NCI-H1105 treated with DMSO at 0.1 percent for 48 hours (cell line): ENCODE data around the gene DSCAM.

Source experiments
- DNase-seq: peaks from one replicate; lab custom pipeline; 2025; lab: John Stamatoyannopoulos, UW

DSCAM gene

DNA sequence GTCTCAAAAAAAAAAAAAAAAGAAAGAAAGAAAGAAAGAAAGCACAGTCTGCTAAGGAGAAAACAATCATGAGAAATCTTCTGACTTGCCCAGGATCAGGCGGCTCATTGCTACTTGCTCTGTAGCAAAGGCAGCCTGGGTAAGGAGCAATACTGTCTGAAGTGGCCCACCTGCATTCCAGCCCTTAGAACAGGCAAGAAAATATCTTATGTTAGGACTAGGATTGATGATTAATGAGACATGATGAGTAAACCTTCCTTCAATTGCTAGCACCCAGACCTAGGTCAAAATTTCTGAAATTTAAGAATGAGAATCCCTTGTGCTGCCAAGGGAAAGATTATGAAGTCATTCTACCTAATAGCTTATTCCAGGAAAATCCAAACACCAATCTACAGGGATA, 140.8 kb downstream of the DSCAM start:
- no peak for DNase-seq

DNA sequence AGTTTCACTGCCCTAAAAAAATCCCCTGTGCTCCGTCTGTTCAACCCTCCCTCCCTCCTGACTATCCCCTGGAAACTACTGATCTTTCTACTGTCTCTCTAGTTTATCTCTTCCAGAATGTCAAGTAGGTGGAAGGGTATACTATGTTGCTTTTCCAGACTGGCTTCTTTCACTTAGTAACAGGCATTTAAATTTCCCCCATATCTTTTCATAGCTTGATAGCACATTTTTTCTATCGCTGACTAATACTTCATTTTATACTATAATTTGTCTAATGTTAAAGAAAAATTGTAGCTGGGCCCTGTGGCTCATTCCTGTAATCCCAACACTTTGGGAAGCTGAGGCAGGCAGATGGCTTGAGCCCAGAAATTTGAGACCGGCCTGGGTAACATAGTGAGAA, 142.8 kb downstream of the DSCAM start:
- DNase-seq: no peak

DNA sequence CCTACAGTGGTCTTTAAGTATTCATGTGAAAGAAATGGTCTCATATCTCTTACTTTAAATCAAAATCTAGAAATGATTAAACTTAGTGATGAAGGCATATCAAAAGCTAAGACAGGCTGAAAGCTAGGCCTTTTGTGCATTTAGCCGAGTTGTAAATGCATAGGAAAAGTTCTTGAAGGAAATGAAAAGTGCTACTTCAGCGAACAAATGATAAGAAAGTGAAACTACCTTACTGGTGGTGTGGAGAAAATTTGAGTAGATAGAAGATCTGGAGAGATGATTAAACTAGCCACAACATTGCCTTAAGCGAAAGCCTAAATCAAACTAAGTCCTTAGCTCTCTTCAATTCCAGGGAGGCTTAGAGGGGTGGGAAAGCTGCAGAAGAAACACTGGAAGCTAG, 147.6 kb downstream of the DSCAM start:
- no peak for DNase-seq

DNA sequence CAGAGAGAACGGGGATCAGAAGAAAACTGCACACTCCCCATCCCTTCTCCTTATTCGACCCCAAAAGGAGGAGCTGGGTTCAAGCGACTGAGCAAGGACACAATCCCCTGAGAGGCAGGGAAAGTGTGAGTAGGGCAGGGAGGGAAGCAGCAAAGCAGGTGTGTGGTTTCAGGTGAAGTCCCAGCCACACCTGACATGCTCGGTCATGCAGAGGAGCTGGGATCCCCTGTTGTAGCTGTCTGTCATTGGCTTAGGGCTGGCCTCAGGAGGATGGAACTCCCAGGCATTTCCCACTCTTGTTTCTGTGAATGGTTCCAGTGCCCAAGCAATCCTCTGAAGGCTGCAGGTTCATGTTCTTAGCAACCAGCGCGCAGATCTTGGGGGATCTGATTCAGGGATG, 150.7 kb downstream of the DSCAM start:
- DNase-seq: peak; percentile 16

DNA sequence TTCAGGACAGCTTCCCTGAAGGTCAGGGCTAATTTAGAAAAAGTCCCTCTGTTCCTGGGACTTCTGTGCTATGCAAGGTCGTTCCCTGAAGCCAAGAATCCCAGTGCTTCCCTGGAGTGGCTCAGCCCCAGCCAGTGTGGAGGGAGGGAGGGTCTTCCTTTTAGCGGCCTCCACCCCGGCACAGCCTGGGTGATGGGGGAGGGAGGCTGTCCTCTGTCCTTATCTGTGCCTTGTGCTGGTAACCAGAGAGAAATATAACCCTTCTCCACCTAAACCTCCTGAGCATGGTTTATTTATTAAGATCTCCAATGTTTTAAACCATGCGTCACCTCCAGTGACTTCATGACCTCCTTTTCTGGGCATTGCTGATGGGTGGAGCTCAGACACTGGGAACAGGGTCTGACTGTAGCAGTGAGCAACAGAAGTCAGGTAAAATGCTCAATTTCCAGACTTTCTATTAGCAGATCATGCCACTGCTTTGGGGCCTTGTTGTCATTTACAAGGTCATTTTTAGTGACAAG, 157.1 kb downstream of the DSCAM start:
- DNase-seq: no peak

DNA sequence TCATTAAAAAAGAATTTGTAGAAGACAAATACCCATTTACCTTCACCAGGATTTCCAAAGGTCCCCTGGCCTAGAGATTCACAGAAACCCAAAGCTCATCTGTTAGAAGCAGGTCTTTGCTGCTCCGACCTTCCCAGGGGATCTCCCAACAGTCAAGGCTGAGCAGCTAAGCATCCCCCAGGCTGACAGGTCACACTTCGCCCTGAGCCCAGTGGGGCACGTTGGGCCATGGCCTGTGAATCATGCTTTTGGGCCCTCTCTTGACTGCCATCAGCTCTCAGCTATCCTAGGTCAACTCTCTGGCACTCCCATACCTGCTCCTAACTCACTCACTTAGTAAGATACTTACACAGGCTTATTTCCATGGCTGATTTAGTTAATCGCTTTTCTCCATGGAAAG, 157.7 kb downstream of the DSCAM start:
- no peak for DNase-seq

DNA sequence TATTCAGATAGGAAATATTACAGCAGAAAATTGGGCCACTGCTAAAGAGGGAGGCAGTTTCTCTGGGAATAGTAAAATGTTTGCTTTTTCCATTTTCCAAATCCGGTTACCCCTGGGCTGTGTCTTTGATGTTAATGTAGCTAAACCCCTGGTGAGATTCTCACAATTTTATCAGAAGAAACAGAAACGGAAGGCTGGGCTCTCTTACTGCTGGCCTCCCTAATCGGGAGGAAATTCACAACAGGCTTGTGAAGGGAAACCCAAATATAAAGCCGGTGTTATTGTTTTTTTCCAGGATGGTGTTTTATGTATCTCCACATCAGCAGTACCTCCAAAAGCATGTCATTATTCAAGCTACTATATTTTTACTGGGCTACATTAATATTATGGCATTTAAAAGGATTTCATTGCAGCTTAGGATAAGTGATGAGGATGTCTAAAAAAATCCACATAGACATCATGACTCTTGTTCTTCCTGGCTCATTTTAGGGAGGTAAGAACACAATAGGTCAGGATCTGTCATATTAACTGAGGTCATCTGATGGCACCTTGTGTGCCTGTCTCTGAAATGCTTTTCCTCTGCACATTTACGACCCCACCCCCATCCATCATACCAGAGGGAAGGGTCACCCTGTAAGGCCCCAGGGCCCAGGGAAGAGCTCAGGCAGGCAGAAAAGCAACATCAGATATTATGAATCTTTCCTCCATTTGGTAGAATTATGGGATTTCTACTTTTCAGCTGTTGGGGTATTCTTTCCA, 158.7 kb downstream of the DSCAM start:
- no peak for DNase-seq

DNA sequence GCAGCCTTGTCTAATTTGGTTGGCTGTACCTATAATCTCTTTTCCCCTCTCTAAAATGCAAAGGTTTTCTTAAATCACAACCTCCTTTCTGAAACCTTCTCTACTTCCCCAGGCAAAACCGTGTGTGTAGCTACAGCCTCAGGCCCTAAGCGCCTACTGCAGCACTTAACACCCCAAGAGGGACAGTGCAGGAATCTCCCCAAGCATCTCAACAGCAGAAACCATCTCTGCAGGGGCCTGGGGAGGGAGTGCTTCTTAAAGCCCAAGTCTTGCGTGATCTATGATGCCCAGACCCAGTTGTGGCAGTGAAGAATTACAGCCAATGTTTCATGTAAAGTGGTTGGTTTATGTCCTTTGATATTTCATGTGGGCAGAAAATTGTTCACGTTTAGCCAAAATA, 159.3 kb downstream of the DSCAM start:
- no peak for DNase-seq

DNA sequence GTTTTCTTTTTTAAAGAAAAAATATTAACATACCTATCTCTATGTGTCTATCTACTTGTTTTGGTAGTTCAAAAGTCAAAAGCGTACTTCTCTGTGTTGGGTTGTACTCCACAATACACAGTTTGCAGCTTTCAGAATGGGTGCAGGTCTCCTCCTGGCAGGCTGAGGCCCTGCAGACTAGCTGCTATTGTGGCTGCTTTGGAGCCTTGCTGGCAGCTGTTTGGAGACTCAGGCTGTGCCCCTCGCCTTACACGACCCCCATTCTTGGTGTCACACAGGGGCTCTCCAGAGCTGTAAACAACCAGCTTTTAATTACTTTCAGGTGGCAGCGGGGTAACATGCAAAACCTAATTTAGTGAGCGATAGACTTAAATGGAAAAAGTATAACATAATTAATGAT, 160.4 kb downstream of the DSCAM start:
- no peak for DNase-seq

DNA sequence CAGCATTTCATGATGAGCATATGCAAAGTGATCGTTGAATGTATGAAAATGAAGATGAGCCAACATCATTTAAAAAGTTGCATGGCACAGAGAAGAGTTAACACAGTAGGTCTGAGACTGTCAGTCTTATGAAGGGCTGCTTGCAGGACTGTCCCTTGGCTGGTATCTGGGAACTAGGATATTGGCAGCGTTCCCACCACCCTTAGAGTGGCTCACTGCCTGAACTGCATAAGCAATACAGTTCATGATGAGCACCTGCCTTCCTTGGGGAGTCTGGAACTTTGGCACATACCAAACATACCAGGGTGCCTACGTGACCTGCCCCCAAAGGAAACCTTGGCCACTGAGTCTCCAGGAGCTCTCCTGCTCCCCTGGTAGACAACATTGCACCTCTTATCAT, 161.8 kb downstream of the DSCAM start:
- peak; percentile 54 for DNase-seq

DNA sequence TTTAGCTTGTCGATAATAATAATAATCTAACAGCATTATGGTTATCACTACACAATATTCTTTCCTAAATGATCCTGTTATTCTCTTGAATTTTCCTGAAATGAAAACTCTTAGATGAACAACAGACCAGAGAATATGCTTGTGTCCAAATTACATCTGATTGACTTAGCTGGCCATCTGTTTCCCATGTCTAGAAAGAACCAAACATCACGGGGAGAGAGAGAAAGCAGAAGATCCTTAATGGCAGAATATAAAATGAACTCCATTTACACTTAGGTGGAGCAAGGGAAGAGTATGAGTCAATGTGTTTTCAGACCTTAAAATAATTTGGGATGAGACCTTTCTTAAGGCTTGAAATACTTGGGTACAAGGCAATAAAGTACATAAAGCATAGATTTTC, 162.2 kb downstream of the DSCAM start:
- DNase-seq: no peak

DNA sequence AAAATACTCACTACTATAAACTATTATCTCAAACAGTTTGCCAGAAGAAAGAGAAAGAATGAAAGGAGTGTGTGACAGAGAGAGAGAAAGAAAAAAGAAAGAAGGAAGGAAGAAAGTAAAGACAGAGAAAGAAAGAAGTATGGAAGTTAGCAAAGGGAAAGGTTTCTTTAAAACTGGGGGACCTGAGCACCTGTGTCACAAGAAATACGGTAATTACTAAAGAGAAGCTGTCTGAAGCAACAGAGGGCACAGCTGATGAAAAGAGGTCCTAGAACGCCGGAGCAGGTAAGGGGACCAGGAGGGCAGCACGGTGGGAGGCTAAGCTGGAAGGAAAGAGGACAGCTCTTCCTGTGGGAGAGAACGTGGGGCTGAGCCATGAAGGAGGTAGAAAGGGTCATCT, 163.6 kb downstream of the DSCAM start:
- DNase-seq: no peak

DNA sequence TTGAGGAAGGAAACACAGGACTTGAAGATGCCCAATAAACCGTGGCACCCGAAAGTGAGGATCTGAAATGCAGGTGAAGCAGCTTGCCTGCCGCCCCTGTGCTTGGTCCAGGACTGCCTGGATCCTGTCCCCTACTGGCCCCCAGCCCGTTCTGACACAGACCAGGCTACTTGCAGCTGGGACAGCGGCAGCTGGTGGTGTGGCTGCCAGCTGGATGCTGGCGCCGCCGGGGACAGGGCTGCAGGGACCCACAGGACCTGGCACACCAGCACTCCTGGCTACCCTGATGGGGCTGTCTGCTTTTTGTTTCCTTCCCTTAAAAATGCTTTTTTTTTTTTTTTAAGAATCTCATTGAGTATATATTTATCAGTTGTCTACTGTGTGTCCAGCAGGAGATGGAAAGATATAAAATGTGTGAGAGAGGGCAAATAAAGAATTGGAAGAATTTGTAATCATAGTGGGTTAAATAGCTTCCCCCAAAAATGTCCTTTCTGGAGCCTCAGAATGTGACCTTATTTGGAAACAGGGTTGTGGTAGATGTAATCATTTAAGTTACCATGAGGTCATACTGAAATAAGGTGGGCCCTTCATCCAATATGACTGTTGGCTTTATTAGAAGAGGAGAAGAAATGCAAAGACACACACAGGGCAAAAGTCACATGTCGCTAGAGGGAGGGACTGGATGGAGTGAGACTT, 165.6 kb downstream of the DSCAM start:
- peak; percentile 82 for DNase-seq

DNA sequence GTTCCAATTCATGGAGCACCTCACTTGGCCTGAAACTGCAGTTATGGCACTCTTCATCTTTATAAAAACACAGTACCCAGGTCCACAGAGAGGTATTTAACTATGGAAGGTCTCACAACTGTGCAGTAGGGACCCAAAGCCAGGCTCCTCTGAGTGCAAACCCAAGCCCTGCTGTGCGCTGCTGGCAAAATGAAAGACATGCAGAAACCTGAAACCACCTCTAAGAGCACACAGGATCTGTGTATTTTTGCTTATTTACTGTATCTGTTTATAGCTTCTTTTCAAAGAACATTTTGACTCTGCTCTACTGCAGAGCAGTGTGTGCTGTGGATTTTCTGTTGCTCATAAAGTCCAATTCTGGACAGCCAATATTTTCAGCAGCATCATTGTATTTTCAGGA, 166.6 kb downstream of the DSCAM start:
- DNase-seq: peak; percentile 59

DNA sequence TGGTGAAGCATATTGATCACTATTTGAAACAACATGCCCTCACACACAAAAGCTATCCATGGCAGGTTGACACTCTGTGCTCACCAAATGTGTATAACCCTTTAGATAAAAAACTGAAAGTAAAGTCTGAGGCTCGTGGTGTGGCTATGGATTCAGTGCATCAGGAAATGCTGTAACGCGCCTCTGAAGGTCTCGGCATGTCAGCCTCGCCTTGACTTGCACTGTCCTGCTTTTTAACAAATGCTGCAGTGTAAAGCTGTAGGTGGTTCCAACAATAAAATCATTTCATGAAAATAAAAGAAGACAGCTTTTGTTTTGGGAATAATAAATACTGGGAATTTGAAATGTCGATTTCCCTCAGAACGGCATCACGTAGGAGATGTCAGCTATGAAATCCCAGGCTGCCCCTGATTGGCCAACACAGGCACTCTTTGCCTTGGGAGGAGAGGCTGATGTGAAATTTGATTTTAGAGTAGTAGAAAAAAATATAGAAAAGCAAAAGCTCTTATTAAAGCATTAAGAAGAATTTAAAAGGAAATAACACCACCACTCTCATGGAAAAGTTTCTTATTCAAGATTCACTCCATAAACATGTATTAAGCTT, 168.2 kb downstream of the DSCAM start:
- DNase-seq: no peak

DNA sequence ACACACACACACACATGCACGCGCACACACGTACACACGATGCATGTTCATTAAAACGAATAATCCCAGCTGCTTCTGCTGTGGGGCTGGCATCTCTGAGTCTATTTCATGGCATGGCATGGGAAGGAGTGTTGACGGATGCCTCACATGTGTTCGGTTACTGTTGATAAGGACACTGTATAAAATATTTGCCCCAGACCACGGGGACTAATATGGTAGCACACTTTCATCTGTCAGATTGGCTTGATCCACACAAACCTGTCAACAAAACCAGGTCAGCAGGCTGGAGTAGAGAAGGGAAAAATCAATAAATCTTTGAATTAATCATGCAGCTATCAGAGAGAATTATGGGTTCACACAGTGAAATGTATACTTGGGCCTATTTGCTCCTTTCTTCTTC, 171.9 kb downstream of the DSCAM start:
- no peak for DNase-seq

DNA sequence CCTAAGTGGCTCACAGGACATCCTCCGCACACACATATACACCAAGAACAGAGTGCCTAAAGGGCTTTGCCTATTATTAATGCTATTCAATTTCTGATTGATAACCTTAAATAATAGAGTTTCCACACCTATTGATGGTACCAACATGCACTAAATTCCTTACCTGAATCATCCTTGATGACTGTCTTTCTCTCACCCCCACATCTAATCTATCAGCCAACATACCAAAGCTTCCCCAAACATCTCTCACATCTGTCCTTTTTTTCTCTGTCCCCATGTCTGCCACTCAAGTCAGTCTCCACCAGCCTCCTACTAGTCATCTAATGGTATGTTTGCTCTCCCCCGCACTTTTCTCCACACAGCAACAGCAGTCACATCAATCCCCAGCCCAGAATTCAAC, 174.4 kb downstream of the DSCAM start:
- DNase-seq: no peak

DNA sequence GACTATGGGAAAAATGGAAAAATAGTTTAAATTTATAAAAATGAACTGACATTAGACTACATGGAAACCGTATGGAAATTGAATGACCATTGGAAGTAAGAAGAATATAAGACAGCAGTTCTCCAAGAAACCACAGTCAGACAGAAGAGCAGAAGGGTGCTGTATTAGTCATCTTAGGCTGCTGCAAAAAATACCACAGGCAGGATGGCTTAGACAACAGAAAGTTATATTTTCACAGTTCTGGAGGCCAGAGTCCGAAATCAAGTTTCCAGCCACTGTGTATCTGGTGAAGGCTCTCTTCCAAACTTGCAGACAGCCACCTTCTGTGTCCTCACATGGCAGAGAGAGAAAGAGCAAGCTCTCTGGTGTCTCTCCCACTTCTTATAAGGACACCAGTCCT, 175.2 kb downstream of the DSCAM start:
- no peak for DNase-seq

DNA sequence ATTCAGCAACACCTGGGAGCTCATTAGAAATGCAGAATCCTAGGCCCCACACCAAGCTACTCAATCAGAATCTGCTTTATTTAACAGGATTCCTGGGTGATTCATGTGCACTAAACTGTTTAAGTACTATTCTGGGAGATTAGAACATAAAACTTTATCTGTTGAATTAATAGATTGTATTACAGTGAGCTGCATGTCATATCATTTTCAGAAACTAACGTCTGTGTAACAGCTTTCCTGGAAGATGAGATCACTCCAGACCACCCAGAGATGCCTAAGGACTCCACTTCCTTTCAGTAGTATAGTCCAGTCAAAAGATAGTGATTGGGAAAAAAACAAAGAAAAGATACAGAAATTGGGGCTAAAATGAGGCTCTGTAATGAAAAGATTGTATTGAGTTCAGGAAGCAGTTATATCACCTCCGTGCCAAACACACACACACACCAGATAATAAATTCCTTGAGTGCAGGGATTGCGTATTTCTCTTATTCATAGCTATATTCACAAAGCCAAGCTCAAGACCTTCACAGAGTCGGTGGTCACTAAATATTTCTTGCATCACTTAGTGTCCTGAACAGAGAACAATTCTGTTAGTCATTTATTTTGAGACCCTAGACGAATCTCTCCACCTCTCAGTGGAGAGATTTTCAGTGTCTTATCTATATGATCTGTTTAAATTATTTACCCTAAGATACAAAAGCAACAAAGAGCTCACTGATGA, 178.2 kb downstream of the DSCAM start:
- DNase-seq: no peak

DNA sequence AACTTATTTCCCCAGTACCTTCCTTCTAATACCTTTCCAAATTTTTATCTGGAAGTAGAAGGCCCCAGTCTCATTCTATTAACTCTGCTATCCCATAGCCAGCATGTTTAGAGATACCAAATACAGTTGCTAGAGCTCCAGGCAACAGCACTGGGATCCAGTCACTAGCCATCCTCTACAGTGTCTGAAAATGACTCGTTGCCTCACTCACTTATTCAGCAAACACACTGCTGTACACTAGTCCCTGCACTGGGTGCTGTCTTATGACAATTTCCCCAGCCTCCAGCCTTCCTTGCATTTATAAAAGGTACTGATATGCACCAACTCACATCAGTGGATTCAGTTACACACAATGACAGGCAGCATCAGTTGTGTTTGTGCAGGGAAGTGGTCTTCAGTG, 179.0 kb downstream of the DSCAM start:
- DNase-seq: no peak

DNA sequence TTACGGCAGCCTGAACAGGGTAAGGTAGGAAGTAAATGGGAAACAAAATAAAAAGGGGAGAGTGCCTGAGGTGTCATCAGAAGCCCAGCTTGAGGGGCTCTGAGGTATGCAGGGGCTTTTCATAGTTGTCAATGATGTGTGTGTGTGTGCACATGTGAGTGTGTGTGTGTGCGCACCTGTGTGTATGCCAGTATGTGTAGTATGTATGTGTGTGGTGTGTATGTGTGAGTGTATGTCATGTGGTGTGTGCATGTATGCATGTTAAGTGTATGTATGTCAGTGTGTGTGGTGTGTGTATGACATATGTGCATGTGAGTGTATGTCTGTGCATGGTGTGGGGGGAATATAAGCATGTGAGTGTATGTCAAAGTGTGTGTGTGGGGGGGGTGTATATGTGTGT, 184.1 kb downstream of the DSCAM start:
- DNase-seq: no peak

DNA sequence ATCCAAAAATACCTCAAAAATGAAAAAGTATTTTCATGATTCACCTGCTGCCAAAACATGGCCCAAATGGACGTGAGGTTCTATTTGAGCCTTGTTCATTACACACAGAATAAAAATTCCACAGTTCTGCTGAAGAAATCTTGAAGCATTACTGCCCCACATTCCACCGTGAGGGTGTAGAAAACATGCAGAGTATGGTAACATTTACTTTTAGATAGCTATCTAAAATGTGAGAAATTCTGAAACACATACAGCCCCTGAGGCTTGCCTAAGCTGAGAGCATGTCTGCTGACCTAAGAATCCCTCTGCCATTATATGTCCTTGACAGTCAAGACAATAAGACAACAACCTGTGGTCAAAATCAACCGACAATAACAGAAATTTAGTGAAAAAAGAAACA, 186.5 kb downstream of the DSCAM start:
- no peak for DNase-seq

DNA sequence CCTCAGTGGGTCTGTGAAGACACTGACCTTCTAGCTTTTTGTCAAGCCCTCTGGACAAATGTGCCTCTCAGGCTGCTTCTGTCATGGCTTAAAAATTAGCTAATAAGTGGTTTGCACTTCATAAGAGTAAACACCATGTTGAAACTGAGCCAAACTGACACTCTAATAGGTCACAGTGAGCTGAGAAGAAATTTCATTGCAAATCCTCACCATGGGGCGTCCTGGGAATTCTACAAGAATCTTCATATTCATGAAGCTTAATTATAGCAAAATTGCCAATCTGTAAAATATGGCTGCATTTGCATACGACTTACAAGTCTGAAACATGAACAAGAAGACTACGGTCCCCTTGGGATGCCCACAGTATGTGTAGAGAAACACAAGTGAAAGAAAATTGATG, 188.6 kb downstream of the DSCAM start:
- DNase-seq: peak; percentile 94
